SU-DHL-6 (cell line): ENCODE measurements around the gene APBB2.

Experiments
- H2AFZ ChIP-seq: fragments of 200-600 bp; sonication (generic); 2 replicates; pipeline ENCODE4 v1.6.1; 2014; ENCODE audit warnings: low read depth, mild to moderate bottlenecking, moderate library complexity, mixed read lengths, antibody characterized with exemption, low read length; ENCODE audit not compliant: severe bottlenecking
- H3F3A ChIP-seq: fragments of 200-600 bp; shearing (Covaris generic); 2 replicates; pipeline ENCODE4 v1.6.0; 2016; ENCODE audit warnings: antibody characterized with exemption, mild to moderate bottlenecking; ENCODE audit not compliant: insufficient read depth
- H3K27ac ChIP-seq: fragments of 200-600 bp; sonication (generic); 2 replicates; pipeline ENCODE4 v1.5.1; 2016; ENCODE audit warnings: low read depth, mild to moderate bottlenecking, low read length, moderate library complexity, mixed read lengths
- H3K27me3 ChIP-seq: fragments of 200-600 bp; sonication (generic), shearing (Covaris generic); 2 replicates; pipeline ENCODE4 v1.6.0; 2014; ENCODE audit warnings: mild to moderate bottlenecking, low read length
- H3K36me3 ChIP-seq: fragments of 200-600 bp; sonication (generic); 2 replicates; pipeline ENCODE4 v1.6.1; 2014; ENCODE audit warnings: mild to moderate bottlenecking, low read length, mixed read lengths
- H3K4me2 ChIP-seq: fragments of 300-600, 200-600 bp; shearing (Covaris generic), sonication (generic); 2 replicates; pipeline ENCODE4 v1.6.0; 2014; ENCODE audit warnings: low read length, low read depth, mild to moderate bottlenecking; ENCODE audit not compliant: poor library complexity, severe bottlenecking
- H3K4me3 ChIP-seq: fragments of 200-600 bp; sonication (generic); 2 replicates; pipeline ENCODE4 v1.5.1; 2014; ENCODE audit warnings: antibody characterized with exemption, low read length, mild to moderate bottlenecking, mixed read lengths; ENCODE audit not compliant: insufficient read depth, poor library complexity, severe bottlenecking
- H3K79me2 ChIP-seq: fragments of 200-600 bp; sonication (generic); 2 replicates; pipeline ENCODE4 v1.6.1; 2014; ENCODE audit warnings: mild to moderate bottlenecking, low read length, moderate library complexity; ENCODE audit not compliant: insufficient read depth
- H3K9ac ChIP-seq: fragments of 200-600 bp; sonication (generic); 2 replicates; pipeline ENCODE4 v1.7.0; 2014; ENCODE audit warnings: mild to moderate bottlenecking, low read length
- H3K9me2 ChIP-seq: fragments of 200-600 bp; sonication (generic); replicated peaks from 2 replicates; pipeline ENCODE4 v1.6.1; 2014; ENCODE audit warnings: low read length; ENCODE audit not compliant: insufficient read depth
- H3K9me3 ChIP-seq: fragments of 200-600 bp; sonication (generic); 2 replicates; pipeline ENCODE4 v1.6.1; 2014; ENCODE audit warnings: low read length, mixed read lengths; ENCODE audit not compliant: insufficient read depth
- H4K20me1 ChIP-seq: fragments of 200-600 bp; sonication (generic); 2 replicates; pipeline ENCODE4 v1.6.1; 2014; ENCODE audit warnings: low read depth, mild to moderate bottlenecking, antibody characterized with exemption, low read length, moderate library complexity, mixed read lengths
- CTCF ChIP-seq: fragments of 200-600 bp; sonication (generic); IDR thresholded peaks from one replicate; pipeline ENCODE4 v1.5.1; 2017; ENCODE audit warnings: antibody characterized with exemption, mild to moderate bottlenecking, low read length, moderate library complexity; ENCODE audit not compliant: insufficient read depth, poor library complexity, severe bottlenecking
- EZH2phosphoT487 ChIP-seq: fragments of 200-600 bp; sonication (generic), shearing (Covaris generic); conservative IDR thresholded peaks from 2 replicates; pipeline ENCODE4 v1.6.1; 2018; ENCODE audit warnings: mild to moderate bottlenecking, antibody characterized with exemption, low read length, moderate library complexity, mixed read lengths

APBB2 gene

GRCh38 chr4:41167191-41167590, 47.2 kb downstream of the APBB2 start:
- no peaks in the 10 kb centered on the region for H3K27me3 ChIP-seq
- no peak overlapping the region for H3K9ac ChIP-seq
- H3K4me2 ChIP-seq: no peak overlapping the region
- H3K9me2 ChIP-seq: no peaks in the 10 kb centered on the region
- no peak overlapping the region for H3K4me3 ChIP-seq
- H3K9me3 ChIP-seq: no peaks in the 10 kb centered on the region
- H3K36me3 ChIP-seq: no peaks in the 10 kb centered on the region
- no peak for TF ChIP-seq EZH2phosphoT487
- TF ChIP-seq CTCF: no peak
- H2AFZ ChIP-seq: no peak overlapping the region
- H4K20me1 ChIP-seq: no peaks in the 10 kb centered on the region
- no peaks in the 10 kb centered on the region for H3F3A ChIP-seq
- H3K27ac ChIP-seq: no peak overlapping the region
- peaks cover 61% of the 10 kb centered on the region for H3K79me2 ChIP-seq

- Histone ChIP-seq H3K9ac (no peak overlapping the region), H3K4me3 (no peak overlapping the region), H2AFZ (no peak overlapping the region), H3K4me2 (no peak overlapping the region), H3K27ac (no peak overlapping the region), H3K79me2 (peaks cover 46% of the 10 kb centered on the region), H3K36me3 (no peaks in the 10 kb centered on the region), H4K20me1 (no peaks in the 10 kb centered on the region; the same call in 1 of the 2 replicates), H3K27me3 (no peaks in the 10 kb centered on the region), H3K9me2 (no peaks in the 10 kb centered on the region), H3F3A (no peaks in the 10 kb centered on the region), H3K9me3 (no peaks in the 10 kb centered on the region)
- no peak for TF ChIP-seq CTCF
- no peak for TF ChIP-seq EZH2phosphoT487
These were observed 49.9 kb downstream of the APBB2 start for GRCh38 chr4:41164405-41164804.

GRCh38 chr4:41161355-41161754, 53.0 kb downstream of the APBB2 start:
- H3K79me2 ChIP-seq: peaks cover 33% of the 10 kb centered on the region; the same call in 1 of the 2 replicates
- H3K9me2 ChIP-seq: no peaks in the 10 kb centered on the region
- no peak overlapping the region for H3K9ac ChIP-seq
- H2AFZ ChIP-seq: no peak overlapping the region
- TF ChIP-seq EZH2phosphoT487 (no peak), CTCF (no peak)
- no peak overlapping the region for H3K4me2 ChIP-seq
- H3K27me3 ChIP-seq: no peaks in the 10 kb centered on the region
- H3K36me3 ChIP-seq: no peaks in the 10 kb centered on the region
- 0 out of 2 replicates have a peak, but pooled peaks cover 1% of the 10 kb centered on the region for H3F3A ChIP-seq
- H4K20me1 ChIP-seq: no peaks in the 10 kb centered on the region; the same call in 1 of the 2 replicates
- no peaks in the 10 kb centered on the region for H3K9me3 ChIP-seq
- H3K27ac ChIP-seq: no peak overlapping the region
- H3K4me3 ChIP-seq: no peak overlapping the region

- 0 out of 2 replicates have a peak, but pooled peaks cover 4% of the 10 kb centered on the region for H3F3A ChIP-seq
- H3K79me2 ChIP-seq: peaks cover 33% of the 10 kb centered on the region; the same call in 1 of the 2 replicates
- H3K4me2 ChIP-seq: no peak overlapping the region
- no peak overlapping the region for H3K27ac ChIP-seq
- no peak overlapping the region for H3K9ac ChIP-seq
- no peaks in the 10 kb centered on the region for H3K27me3 ChIP-seq
- H2AFZ ChIP-seq: no peak overlapping the region
- no peaks in the 10 kb centered on the region for H3K9me3 ChIP-seq
- no peaks in the 10 kb centered on the region for H3K36me3 ChIP-seq
- TF ChIP-seq EZH2phosphoT487 (no peak), CTCF (no peak)
- no peaks in the 10 kb centered on the region for H3K9me2 ChIP-seq
- H3K4me3 ChIP-seq: no peak overlapping the region
- no peaks in the 10 kb centered on the region; the same call in 1 of the 2 replicates for H4K20me1 ChIP-seq
These were observed 53.5 kb downstream of the APBB2 start for GRCh38 chr4:41160856-41161255.
